HEK293 (cell line): ENCODE data around the gene LY9.

Experiments
- ZNF138 ChIP-seq: fragments of 450-650 bp; formaldehyde crosslinking; IDR thresholded peaks from 2 replicates; pipeline ENCODE4 v1.5.1; 2016; ENCODE audit warnings: missing biosample characterization, missing genetic modification characterization, borderline replicate concordance
- ZNF324 ChIP-seq: fragments of 450-650 bp; formaldehyde crosslinking; IDR thresholded peaks from 2 replicates; pipeline ENCODE4 v1.5.1; 2016; ENCODE audit warnings: missing biosample characterization, missing genetic modification characterization
- TF ChIP-seq, protein P1 (sequence below): fragments of 450-650 bp; formaldehyde crosslinking; IDR thresholded peaks from 2 replicates; pipeline ENCODE4 v1.5.1; 2016; ENCODE audit warnings: missing biosample characterization, missing genetic modification characterization
- TF ChIP-seq, protein P2 (sequence below): fragments of 450-650 bp; formaldehyde crosslinking; IDR thresholded peaks from 2 replicates; pipeline ENCODE4 v1.5.1; 2016; ENCODE audit warnings: missing biosample characterization, missing genetic modification characterization

DNA sequence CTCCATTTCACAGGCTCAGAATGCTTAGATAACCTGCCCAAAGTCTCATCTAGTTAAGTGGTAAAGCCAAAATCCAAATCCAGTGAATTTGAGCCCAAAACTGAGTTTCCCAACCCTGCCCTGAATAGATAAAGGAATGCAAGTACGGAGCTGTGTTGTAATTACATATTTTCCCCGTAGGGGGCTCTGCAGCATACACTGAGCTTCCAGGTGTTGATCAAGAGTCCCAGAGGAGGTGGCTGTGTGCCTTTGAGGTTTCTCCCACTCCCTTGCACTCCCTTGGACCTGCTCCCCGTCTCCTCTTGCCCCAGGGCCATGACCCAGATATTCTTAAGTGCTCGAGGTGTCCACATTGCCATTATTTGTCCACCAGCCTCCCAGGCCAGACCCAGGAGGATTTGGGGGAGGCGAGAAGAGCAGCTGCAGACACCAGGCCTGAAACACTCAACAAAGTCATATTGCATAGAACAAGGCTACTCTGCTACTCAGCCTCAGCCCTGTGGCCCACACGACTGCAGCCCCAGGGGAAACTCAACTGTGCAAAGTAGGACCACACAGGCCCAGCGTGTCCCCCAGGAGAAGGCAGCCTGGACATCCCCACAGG lies 18.4 kb upstream of the LY9 start:
- TF ChIP-seq ZNF324 (tag by site-specific recombination): no peak
- TF ChIP-seq, protein P1, sequence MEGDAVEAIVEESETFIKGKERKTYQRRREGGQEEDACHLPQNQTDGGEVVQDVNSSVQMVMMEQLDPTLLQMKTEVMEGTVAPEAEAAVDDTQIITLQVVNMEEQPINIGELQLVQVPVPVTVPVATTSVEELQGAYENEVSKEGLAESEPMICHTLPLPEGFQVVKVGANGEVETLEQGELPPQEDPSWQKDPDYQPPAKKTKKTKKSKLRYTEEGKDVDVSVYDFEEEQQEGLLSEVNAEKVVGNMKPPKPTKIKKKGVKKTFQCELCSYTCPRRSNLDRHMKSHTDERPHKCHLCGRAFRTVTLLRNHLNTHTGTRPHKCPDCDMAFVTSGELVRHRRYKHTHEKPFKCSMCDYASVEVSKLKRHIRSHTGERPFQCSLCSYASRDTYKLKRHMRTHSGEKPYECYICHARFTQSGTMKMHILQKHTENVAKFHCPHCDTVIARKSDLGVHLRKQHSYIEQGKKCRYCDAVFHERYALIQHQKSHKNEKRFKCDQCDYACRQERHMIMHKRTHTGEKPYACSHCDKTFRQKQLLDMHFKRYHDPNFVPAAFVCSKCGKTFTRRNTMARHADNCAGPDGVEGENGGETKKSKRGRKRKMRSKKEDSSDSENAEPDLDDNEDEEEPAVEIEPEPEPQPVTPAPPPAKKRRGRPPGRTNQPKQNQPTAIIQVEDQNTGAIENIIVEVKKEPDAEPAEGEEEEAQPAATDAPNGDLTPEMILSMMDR: no peak
- TF ChIP-seq ZNF138 (tag by site-specific recombination): no peak
- TF ChIP-seq, protein P2, sequence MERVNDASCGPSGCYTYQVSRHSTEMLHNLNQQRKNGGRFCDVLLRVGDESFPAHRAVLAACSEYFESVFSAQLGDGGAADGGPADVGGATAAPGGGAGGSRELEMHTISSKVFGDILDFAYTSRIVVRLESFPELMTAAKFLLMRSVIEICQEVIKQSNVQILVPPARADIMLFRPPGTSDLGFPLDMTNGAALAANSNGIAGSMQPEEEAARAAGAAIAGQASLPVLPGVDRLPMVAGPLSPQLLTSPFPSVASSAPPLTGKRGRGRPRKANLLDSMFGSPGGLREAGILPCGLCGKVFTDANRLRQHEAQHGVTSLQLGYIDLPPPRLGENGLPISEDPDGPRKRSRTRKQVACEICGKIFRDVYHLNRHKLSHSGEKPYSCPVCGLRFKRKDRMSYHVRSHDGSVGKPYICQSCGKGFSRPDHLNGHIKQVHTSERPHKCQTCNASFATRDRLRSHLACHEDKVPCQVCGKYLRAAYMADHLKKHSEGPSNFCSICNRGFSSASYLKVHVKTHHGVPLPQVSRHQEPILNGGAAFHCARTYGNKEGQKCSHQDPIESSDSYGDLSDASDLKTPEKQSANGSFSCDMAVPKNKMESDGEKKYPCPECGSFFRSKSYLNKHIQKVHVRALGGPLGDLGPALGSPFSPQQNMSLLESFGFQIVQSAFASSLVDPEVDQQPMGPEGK: no peak
